GM19468 (cell line): ENCODE measurements around the gene CLDN11.

Source experiments
- ATAC-seq: cut with Tn5 transposase; IDR thresholded peaks from one replicate; pipeline ENCODE4 v1.9.1; 2021; ENCODE audit warnings: mild to moderate bottlenecking, moderate library complexity, moderate number of reproducible peaks; ENCODE audit not compliant: unreplicated experiment; ENCODE audit errors: extremely low read depth

Gene CLDN11

DNA sequence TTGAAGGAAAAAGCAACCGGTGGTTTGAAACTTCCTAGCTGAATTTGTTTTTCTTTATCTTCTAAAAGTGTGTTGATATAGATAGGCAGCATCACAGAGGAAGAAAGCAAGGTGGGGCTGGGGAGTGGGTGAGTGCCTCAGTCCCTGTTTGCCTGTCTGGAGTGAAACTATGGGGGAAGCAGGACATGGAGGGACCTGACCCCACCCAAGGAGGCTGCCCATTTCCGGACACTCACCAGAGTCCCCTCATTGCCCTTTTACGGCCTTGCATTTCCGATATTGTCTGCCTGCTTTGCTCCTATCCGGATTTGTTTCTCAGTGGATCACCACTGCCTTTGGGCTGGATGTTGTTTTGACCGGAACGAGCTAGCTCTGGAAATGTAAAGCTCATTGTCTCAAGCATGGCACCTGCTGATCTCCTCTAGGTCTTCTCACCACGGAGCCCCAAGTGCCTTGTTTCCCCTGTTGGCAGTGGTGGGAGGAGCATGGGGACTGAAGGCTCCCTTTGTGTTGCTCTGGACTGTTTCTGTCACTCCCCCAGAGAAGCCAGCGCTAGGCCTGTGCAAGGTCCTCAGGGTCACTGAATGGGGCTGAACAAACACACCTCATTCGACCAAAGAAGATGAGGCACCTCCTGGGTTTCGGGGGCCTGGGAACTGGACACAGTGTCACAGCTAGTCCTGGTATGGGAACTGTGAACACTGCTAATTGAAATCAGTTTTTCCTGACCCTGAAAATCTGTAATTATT, 7.0 kb downstream of the CLDN11 start:
- no peak for ATAC-seq

DNA sequence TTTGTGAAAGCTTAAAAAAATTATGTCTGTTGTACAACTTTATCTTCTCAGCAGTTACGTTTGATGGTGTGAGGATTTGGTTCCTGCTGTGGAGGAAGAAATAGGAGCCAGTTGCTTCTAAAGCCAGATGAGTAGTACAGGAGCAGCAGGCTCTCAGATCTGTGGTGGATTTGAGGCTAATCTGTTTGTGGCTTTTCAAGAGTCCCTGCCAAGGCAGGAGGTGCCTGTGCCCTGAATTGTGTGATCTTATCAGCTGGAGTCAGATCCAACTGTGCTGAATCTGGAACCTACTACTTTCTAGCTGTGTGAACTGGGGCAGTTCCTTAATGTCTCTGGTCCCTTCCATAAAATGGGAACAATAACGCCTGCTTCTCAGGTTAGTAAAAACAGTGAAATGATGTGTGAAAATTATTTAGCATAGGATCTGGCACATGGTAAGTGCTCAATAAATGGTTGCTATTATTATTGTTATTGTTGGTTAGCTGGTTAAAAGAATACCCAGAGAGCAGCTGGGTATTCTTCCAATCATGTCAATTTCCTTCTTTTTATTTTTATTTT, 7.7 kb downstream of the CLDN11 start:
- no peak for ATAC-seq

DNA sequence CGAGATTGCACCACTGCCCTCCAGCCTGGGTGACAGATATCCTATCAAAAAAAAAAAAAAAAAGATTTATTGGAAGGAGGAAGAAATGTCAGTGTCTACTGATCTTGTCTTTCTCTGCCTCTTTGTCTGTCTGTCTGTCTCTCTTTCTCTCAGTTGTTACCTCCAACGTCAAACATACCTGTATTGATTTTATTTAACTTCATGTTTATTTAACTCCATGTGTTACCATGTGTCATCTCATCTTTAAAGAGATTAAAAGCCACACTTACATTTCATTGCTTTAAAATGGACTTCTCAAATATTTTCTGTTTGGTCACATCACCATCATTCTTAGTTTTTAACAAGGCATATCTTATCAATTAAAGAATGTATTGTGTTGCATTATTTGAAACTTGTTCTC, 9.4 kb downstream of the CLDN11 start:
- ATAC-seq = no peak

DNA sequence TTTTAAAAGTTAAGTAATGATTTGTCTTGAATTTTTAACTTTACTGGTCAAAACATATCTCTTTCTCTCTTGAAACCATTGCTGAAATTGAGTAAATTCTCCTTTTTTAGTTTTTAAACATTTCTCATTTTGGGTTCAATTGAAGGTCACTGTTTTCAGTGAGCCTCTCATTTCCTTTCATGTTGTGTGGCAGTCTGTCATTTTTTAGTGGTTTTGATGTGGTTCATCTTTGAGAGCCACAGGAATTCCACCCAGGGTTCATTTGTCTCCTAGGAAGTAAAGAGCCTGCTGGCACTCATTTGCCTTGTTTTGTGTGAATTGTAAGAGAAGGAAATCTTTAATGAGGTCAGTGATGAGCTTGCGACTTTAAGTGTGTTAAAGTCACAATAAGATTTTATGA, 10.4 kb downstream of the CLDN11 start:
- no peak for ATAC-seq

GRCh38 chr3:170431054-170431453, 12.4 kb downstream of the CLDN11 start:
- no peak for ATAC-seq

DNA sequence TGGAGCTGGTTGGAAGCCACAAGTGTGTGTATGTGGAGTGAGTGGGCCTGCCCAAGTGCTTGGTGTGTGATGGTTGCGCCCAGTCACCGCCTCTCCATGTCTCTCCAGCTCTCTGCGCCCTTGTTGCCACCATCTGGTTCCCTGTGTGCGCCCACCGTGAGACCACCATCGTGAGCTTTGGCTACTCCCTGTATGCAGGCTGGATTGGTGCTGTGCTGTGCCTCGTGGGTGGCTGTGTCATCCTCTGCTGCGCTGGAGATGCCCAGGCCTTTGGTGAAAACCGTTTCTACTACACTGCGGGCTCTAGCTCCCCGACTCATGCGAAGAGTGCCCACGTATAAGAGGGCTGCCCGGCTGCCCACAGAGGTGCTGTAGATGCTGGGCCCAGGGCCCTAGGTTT, 13.7 kb downstream of the CLDN11 start:
- ATAC-seq = no peak

DNA sequence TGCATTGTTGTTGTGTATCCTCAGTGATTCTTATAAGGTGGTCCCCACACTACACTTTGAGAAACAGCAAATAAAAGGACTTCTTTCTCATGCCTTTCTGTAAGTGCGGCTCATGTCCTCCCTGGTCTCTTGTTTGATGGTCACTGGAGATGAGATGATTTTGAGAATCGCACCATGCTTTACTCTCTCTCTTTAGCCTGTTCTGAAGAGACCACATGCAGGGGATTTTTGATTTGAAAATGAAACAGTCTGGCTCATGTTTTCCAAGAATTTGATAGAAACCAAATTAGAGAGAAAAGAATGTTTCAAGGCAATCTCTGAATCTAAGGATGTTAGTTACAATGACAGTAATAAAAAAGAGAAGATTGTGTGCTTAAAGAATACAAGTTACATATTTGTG, 18.0 kb downstream of the CLDN11 start:
- no peak for ATAC-seq

- no peak for ATAC-seq
Measured at GRCh38 chr3:170437176-170437575, 18.5 kb downstream of the CLDN11 start.

GRCh38 chr3:170437696-170438407, 19.2 kb downstream of the CLDN11 start:
- ATAC-seq = no peak

DNA sequence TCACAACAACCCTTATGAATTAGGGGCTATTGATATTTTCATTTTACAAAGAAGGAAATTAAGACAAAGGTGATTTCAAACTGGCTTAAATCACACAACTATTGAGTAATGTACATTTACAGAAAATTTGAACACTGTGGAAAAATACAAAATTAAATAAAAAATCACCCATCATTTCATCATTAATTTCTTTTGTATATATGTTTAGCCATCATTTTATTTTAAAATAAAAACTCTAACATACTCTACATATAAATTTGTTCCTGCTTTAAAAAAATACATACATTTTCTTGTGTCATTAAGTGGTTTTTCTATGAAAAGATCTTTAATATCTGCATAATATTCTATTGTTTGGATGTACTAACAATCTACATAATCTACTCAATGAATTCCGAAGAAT, 20.2 kb downstream of the CLDN11 start:
- ATAC-seq = no peak

GRCh38 chr3:170440344-170440743, 21.7 kb downstream of the CLDN11 start:
- no peak for ATAC-seq

DNA sequence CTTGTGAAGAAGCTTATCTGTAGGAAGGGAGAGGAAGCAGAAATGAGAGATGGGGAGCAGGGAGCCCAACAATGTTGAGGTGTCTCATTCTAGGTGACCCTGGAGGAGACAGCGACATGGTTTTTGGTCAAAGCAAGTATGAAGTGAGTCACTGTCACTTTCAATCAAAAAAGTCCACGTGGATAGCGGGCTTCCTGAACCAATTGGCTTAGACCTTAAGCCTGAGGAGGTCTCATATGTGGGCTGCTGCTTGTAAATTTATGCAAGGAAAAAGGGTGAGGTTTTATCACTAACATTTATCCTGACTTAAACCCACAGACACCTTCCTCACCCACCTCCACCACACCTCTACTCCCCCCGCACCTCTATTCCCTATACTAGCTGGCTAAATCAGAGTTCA, 22.7 kb downstream of the CLDN11 start:
- no peak for ATAC-seq

- no peak for ATAC-seq
Measured at GRCh38 chr3:170442947-170443346, 24.3 kb downstream of the CLDN11 start.

- ATAC-seq = no peak
Measured at GRCh38 chr3:170443457-170443856, 24.8 kb downstream of the CLDN11 start.

DNA sequence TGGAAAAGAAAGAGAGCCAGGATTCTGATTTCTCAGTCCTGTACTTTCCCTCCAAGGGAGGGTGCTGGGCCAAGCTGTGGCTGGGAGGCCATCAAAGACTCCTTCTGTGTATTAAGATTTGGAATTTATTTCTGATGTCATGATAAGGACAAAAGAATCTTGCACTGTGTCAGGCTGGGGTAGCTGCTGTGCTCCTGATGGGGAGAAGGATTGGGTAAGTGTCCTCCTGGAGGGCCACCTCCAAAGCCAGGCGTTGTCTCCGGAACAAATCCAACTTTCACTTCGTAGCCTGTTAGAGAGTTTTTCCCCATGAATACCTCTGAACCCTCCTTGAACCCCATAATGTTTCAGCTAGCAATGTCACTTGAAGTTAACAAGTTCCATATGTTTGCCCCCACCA, 29.9 kb downstream of the CLDN11 start:
- ATAC-seq = no peak

DNA sequence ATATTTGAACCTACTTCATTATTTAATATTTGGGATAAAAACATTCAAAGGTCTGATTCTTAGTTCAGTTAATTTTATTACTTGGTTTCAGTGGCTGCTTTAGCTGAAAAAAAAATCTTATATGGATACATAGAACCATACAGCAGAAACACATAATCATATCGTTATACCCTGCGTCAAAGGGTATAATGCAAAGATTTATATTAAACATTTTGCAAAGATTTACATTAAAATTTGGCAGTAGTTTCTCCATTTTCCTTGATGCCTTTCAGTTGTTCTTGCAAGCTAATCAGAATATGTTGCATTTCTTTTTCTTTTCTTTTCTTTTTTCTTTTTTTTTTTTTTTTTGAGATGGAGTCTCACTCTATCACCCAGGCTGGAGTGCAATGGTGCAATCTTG, 31.4 kb downstream of the CLDN11 start:
- no peak for ATAC-seq

- no peak for ATAC-seq
Measured at GRCh38 chr3:170454509-170454908, 35.8 kb downstream of the CLDN11 start.

DNA sequence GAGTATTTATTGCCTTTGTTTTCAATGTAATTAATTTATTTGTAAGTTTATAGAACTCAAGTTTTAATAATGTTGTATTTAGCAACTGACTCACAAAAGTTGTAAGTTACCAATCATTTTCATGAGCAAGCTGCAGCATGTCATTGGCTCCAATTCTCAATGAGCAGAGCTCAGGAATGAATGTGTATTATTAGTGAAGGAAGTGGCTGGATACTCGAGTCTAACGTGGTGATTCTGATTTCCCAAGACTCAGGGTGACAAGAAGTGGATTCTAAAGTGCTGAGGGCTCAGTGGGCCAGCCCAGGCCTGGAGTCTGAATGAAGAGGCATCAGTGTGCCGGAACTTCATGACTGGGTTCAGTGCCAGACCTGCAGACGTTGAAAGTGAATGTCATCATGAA, 39.6 kb downstream of the CLDN11 start:
- no peak for ATAC-seq

GRCh38 chr3:170463011-170463410, 44.3 kb downstream of the CLDN11 start:
- no peak for ATAC-seq

DNA sequence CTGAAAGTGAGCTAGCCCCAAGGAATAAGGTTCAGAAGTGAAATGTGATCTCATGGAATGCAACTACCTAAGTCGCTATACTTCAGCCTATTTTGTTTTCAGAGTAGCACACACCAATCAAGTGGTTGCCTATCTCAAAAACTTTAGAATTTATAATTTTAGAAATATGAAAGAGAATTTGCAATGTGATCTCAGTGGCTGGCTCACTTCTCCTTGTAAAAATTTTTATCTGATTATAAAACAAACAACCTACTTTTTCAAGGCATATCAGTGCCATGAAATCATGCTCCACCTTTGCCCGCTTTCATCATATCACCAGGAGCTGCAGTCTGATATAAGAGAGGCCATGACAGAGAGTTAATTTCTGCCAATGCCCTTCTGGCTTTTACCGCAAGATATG, 47.3 kb downstream of the CLDN11 start:
- no peak for ATAC-seq

DNA sequence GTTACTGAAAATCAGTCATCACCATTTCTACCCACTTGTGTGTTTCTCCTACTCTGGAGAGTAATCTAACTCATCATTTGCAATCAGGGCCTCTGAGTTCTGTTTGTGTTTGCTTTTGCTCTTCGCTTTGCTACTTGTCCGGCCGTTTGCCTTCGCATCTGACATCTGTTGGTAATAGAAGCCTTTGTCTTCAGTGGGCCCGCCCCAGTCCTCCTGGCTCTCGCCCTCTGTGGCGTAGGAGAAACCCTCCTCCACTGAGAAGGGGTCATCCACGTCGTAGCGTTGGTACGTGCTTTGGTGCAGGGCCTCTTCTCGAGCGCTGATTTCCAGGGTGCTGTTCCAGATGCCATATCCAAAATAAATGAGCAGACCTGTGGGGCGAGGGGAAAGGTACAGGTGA, 48.3 kb downstream of the CLDN11 start:
- ATAC-seq = no peak
